ENCODE results near the gene GLB1L3.

GLB1L3 gene

GRCh38 chr11:134358856-134359490 is 82.8 kb downstream of the GLB1L3 start:
- no peak for TF ChIP-seq CTCF (conservative IDR thresholded peaks at IDR 0.05; ENCODE audit: low read depth, low read length)
- DNase-seq (ENCODE audit: low read depth) = no peak
- H3K4me3 ChIP-seq (ENCODE audit: low read depth, low read length) = no peak overlapping the region

GRCh38 chr11:134359646-134360045 is 83.5 kb downstream of the GLB1L3 start:
- no peak for DNase-seq (ENCODE audit: low read depth)
- H3K4me3 ChIP-seq (ENCODE audit: low read depth, low read length) = no peak overlapping the region
- TF ChIP-seq CTCF (conservative IDR thresholded peaks at IDR 0.05; ENCODE audit: low read depth, low read length) = no peak

GRCh38 chr11:134360050-134360835 is 84.1 kb downstream of the GLB1L3 start:
- DNase-seq (ENCODE audit: low read depth) = peak; percentile 73
- H3K4me3 ChIP-seq (ENCODE audit: low read depth, low read length) = no peak overlapping the region
- TF ChIP-seq CTCF (conservative IDR thresholded peaks at IDR 0.05; ENCODE audit: low read depth, low read length) = peak; percentile 88

GRCh38 chr11:134361661-134362060 is 85.5 kb downstream of the GLB1L3 start:
- TF ChIP-seq CTCF (conservative IDR thresholded peaks at IDR 0.05; ENCODE audit: low read depth, low read length) = no peak

GRCh38 chr11:134362192-134362901 is 86.2 kb downstream of the GLB1L3 start:
- H3K4me3 ChIP-seq (ENCODE audit: low read depth, low read length) = no peak overlapping the region
- no peak for DNase-seq (ENCODE audit: low read depth)
- TF ChIP-seq CTCF (conservative IDR thresholded peaks at IDR 0.05; ENCODE audit: low read depth, low read length) = no peak

More at GRCh38 chr11:134361661-134362060, 85.5 kb downstream of the GLB1L3 start:
- H3K4me3 ChIP-seq (ENCODE audit: low read depth, low read length) = no peak overlapping the region
- DNase-seq (ENCODE audit: low read depth) = no peak

- DNase-seq (ENCODE audit: low read depth) = no peak
- no peak for TF ChIP-seq CTCF (conservative IDR thresholded peaks at IDR 0.05; ENCODE audit: low read depth, low read length)
- no peak overlapping the region for H3K4me3 ChIP-seq (ENCODE audit: low read depth, low read length)
Observed at GRCh38 chr11:134363161-134363560, 87.0 kb downstream of the GLB1L3 start.

All from choroid plexus epithelial cell (primary cell).